Measurements from ENCODE around the gene CNBD2.

The CNBD2 gene

GRCh38 chr20:35975576-35976373, 7.4 kb downstream of the CNBD2 start:
- no peak overlapping the region for H3K4me3 ChIP-seq (ENCODE audit: low read depth, low read length)
- TF ChIP-seq, protein P1, sequence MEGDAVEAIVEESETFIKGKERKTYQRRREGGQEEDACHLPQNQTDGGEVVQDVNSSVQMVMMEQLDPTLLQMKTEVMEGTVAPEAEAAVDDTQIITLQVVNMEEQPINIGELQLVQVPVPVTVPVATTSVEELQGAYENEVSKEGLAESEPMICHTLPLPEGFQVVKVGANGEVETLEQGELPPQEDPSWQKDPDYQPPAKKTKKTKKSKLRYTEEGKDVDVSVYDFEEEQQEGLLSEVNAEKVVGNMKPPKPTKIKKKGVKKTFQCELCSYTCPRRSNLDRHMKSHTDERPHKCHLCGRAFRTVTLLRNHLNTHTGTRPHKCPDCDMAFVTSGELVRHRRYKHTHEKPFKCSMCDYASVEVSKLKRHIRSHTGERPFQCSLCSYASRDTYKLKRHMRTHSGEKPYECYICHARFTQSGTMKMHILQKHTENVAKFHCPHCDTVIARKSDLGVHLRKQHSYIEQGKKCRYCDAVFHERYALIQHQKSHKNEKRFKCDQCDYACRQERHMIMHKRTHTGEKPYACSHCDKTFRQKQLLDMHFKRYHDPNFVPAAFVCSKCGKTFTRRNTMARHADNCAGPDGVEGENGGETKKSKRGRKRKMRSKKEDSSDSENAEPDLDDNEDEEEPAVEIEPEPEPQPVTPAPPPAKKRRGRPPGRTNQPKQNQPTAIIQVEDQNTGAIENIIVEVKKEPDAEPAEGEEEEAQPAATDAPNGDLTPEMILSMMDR (IDR thresholded peaks at IDR 0.05; ENCODE audit: low read depth, low read length): no peak

DNA sequence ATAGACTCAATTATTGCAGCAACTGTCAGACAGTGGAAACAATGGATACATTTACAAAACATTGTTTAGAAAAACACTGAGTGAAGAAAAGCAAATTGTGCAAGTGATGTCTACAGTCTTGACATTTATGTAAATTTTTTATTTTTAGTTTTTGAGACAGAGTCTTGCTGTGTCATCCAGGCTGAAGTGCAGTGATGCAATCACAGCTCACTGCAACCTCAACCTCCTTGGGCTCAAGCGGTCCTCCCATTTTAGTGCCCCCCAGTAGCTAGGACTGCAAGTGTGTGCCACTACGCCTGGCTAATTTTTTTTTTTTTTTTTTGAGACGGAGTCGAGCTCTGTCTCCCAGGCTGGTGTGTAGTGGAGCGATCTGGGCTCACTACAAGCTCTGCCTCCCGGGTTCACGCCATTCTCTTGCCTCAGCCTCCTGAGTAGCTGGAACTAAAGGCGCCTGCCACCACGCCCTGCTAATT, 9.7 kb downstream of the CNBD2 start:
- TF ChIP-seq, protein P1 (IDR thresholded peaks at IDR 0.05; ENCODE audit: low read depth, low read length): no peak
- no peak overlapping the region for H3K4me3 ChIP-seq (ENCODE audit: low read depth, low read length)

GRCh38 chr20:35979544-35979943, 11.2 kb downstream of the CNBD2 start:
- TF ChIP-seq, protein P1 (IDR thresholded peaks at IDR 0.05; ENCODE audit: low read depth, low read length): no peak
- no peak overlapping the region for H3K4me3 ChIP-seq (ENCODE audit: low read depth, low read length)

DNA sequence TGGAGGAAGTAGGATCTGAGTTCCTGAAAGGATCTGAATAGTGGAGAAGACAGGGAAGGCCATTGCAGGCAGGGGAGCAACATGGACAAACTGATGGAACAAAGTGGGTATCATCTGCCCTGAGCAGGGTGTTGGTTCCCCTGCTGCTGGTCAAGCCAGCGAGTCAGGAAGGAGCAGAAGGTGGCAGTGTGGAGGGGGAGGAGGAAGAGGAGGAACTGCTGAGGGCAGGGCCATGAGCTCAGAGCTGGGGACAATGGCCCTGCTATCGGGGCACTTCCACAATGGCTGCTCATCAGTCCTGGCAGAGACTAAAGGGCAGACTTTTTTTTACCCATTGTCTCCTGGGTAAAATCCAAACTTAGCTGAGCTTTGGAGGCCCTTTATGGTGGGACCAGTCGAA, 13.6 kb downstream of the CNBD2 start:
- TF ChIP-seq, protein P1 (IDR thresholded peaks at IDR 0.05; ENCODE audit: low read depth, low read length): no peak

GRCh38 chr20:35984382-35984781, 16.0 kb downstream of the CNBD2 start:
- H3K4me3 ChIP-seq (ENCODE audit: low read depth, low read length): no peak overlapping the region
- TF ChIP-seq, protein P1 (IDR thresholded peaks at IDR 0.05; ENCODE audit: low read depth, low read length): no peak

More for the DNA sequence above, 13.6 kb downstream of the CNBD2 start:
- H3K4me3 ChIP-seq (ENCODE audit: low read depth, low read length): no peak overlapping the region

GRCh38 chr20:35985806-35986205, 17.4 kb downstream of the CNBD2 start:
- no peak overlapping the region for H3K4me3 ChIP-seq (ENCODE audit: low read depth, low read length)
- TF ChIP-seq, protein P1 (IDR thresholded peaks at IDR 0.05; ENCODE audit: low read depth, low read length): no peak

DNA sequence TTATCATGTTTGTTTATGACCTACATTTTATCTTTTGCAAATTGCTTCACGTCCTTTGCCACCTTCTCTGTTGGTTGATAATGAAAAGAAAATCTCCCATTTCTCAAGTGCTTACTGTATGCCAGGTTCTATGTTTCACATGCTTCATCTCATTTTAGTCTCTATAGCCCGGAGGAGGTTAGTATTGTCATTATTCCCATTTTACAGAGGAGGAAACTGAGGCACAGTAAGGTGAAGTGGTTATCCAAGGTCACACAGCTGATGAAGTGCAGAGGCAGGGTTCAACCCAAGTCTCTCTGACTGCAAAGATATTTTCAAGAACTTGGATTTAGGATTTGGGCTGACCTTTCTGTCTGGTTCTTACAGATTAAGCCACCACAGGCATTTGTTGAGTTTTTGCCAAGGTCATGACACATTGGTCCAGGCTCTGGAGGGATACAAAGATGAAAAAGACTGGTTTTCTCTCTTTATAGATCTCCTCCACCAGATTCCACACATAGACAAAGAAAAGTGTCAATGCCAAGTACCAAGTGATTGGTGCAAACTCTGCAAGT, 20.6 kb downstream of the CNBD2 start:
- TF ChIP-seq, protein P1 (IDR thresholded peaks at IDR 0.05; ENCODE audit: low read depth, low read length): no peak

More for the DNA sequence above, 20.6 kb downstream of the CNBD2 start:
- no peak overlapping the region for H3K4me3 ChIP-seq (ENCODE audit: low read depth, low read length)

All from WI38 (cell line).